Activated CD4-positive, alpha-beta T cell treated with anti-CD3 and anti-CD28 coated beads, Interleukin-2, amount 10 ng/mL, durations not matched to agents 24 days and 14 days (primary cell): ENCODE data around the gene LRRC75A. TPM values are rescaled to one million over a fixed set of nuclear protein-coding genes. Genes with fewer than 3 reads are reported as not detected.
A peak's percentile ranks its signal among the peaks of the same experiment; 100 is the strongest.

ENCODE experiments used
- DNase-seq: peaks from one replicate; pipeline ENCODE4 v3.0.0; 2022
- H3K27ac Mint-ChIP-seq: one replicate; pipeline ENCODE4 v1.8.0; 2022; ENCODE audit warnings: mild to moderate bottlenecking, mixed read lengths
- H3K27me3 Mint-ChIP-seq: one replicate; pipeline ENCODE4 v1.8.0; 2022; ENCODE audit warnings: mixed read lengths
- H3K36me3 Mint-ChIP-seq: one replicate; pipeline ENCODE4 v1.8.0; 2022; ENCODE audit warnings: low read depth, mild to moderate bottlenecking, mixed read lengths
- H3K4me1 Mint-ChIP-seq: one replicate; pipeline ENCODE4 v1.8.0; 2021; ENCODE audit warnings: mixed read lengths
- H3K4me3 Mint-ChIP-seq: one replicate; pipeline ENCODE4 v1.8.0; 2022; ENCODE audit warnings: mild to moderate bottlenecking, moderate library complexity, mixed read lengths
- H3K9me3 Mint-ChIP-seq: one replicate; pipeline ENCODE4 v1.8.0; 2021; ENCODE audit warnings: mixed read lengths
- intact Hi-C: fragments of 100-400 bp; cut with micrococcal nuclease; formaldehyde crosslinking; loops from one replicate; pipeline ENCODE4 v1.15.1; 2023
- total RNA-seq: library from RNA; stranded (reverse); gene quantifications from 2 replicates; pipeline ENCODE4 v1.2.3, GENCODE V29; 2022

LRRC75A gene
- total RNA-seq, 1 donor from 2014 or later, result 1.3 TPM

DNA sequence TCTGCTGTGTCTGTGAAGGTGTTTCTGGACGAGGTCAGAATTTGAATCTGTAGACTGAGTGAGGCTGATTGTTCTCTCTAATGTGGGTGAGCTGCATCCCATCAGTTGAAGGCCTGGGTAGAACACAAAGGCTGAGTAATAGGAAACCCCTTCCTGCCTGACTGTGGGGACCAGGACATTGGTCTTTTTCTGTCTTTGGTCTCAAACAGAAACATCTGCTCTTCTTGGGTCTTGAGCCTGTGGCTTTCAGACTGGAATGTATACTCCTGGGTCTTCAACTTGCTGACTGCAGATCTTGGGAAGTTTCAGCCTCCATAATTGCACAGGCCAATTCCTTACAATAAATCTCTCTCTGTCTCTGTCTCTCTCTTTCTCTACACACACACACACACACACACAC is 19.6 kb upstream of the LRRC75A start:
- Mint-ChIP-seq H3K36me3 (no peaks in the 10 kb centered on the region), H3K4me3 (no peak overlapping the region), H3K4me1 (peaks cover 13% of the 10 kb centered on the region), H3K9me3 (no peaks in the 10 kb centered on the region), H3K27ac (no peak overlapping the region), H3K27me3 (peaks cover 21% of the 10 kb centered on the region)
- intact Hi-C loops, result no loop called here
- DNase-seq, result no peak

GRCh38 chr17:16507918-16508533 is 16.0 kb upstream of the LRRC75A start:
- peaks cover 7% of the 10 kb centered on the region for H3K4me1 Mint-ChIP-seq
- intact Hi-C loops, result no loop called here
- no peak for DNase-seq
- H3K4me3 Mint-ChIP-seq, result no peak overlapping the region
- H3K27me3 Mint-ChIP-seq, result peaks cover 8% of the 10 kb centered on the region
- H3K27ac Mint-ChIP-seq, result no peak overlapping the region
- H3K9me3 Mint-ChIP-seq, result no peaks in the 10 kb centered on the region
- no peaks in the 10 kb centered on the region for H3K36me3 Mint-ChIP-seq

GRCh38 chr17:16506188-16506587 is 14.2 kb upstream of the LRRC75A start:
- H3K27ac Mint-ChIP-seq, result no peak overlapping the region
- peaks cover 8% of the 10 kb centered on the region for H3K27me3 Mint-ChIP-seq
- no peak overlapping the region for H3K4me3 Mint-ChIP-seq
- no peaks in the 10 kb centered on the region for H3K4me1 Mint-ChIP-seq
- intact Hi-C loops, result no loop called here
- no peaks in the 10 kb centered on the region for H3K36me3 Mint-ChIP-seq
- DNase-seq, result no peak
- H3K9me3 Mint-ChIP-seq, result no peaks in the 10 kb centered on the region

DNA sequence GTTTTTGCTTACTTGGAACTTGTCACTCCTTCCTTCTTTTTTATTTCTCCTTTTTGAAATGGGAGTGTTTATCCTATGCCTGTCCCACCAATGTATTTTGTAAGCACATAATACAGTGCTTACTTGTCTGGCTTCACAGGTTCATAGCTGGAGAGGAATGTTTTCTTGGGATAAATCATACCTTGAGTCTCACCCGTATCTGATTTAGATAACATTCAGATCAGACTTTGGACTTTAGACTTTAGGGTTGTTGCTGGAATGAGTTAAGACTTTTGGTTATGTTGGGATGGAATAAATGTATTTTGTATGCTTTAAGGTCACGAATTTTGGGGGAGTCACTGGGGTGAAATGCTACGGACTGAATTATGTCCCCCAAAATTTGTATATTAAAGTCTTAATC is 13.0 kb upstream of the LRRC75A start:
- H3K36me3 Mint-ChIP-seq, result no peaks in the 10 kb centered on the region
- H3K4me3 Mint-ChIP-seq, result no peak overlapping the region
- no peaks in the 10 kb centered on the region for H3K9me3 Mint-ChIP-seq
- no peak for DNase-seq
- no peak overlapping the region for H3K27ac Mint-ChIP-seq
- intact Hi-C loops, result no loop called here
- H3K27me3 Mint-ChIP-seq, result peaks cover 11% of the 10 kb centered on the region
- no peaks in the 10 kb centered on the region for H3K4me1 Mint-ChIP-seq

DNA sequence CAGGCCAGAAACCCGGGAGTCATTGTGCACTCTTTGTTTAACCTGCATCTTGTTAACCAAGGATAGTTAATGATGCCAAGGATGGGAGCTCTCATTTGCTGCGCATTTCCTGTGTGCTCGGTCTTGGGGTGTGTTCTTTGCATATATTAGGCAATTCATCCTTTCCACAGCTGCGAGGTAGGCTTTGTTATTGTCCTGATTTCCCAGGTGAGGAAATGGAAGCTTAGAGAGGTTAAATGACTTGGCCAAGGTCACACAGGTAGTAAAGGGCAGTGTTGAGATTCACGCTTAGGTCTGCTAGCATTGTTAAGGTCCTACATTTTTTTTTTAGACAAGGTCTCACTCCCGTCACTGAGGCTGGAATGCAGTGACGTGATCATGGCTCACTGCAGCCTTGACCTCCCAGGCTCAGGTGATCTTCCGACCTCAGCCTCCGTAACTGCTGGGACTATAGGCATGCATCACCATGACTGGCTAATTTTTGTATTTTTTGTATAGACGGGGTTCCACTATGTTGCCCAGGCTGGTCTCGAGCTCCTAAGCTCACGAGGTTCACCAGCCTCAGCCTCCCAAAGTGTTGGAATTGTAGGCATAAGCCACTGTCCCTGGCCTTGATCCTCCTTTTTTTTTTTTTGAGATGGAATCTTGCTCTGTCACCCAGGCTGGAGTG is 5.0 kb upstream of the LRRC75A start:
- Mint-ChIP-seq H3K9me3 (no peaks in the 10 kb centered on the region), H3K27me3 (peaks cover 43% of the 10 kb centered on the region), H3K4me1 (peaks cover 1% of the 10 kb centered on the region), H3K27ac (no peak overlapping the region), H3K36me3 (no peaks in the 10 kb centered on the region), H3K4me3 (no peak overlapping the region)
- DNase-seq, result no peak
- intact Hi-C loops, result no loop called here

DNA sequence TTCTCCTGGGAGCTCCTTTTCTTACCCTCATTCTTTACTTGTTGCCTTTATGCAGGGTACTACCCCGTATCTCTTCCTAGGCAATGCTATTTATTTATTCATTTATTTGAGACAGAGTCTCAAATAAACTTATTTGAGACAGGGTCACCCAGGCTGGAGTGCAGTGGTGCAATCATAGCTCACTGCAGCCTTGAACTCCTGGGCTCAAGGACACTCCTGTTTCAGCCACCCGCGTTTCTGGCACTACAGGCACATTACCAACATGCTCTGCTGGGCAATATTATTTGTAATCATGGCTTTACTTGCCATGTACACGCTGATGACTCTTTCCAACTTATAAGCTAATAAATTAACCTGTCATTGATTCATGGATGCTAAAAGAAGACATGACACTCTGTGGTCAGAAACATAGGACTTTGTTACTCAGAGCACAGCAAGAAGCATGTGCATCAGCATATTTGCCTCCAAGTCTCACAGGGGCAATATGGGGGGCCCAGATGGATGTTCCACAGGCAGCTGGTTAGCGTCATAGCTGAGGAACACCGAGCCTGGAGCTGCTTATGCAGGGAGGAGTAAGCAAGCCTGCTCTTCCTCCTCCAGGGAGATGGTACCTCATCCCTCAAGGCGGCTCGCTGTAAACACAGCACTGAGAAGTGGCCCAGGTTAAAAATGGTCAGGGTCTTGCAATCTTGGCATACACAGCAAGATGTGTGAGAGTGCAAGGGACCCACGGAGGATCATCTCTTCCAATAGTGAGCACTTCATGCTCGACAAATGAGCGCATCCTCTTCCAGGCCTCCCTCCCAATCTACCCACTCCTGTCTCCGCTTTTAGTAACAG is 4.2 kb upstream of the LRRC75A start:
- Mint-ChIP-seq H3K9me3 (no peaks in the 10 kb centered on the region), H3K27ac (no peak overlapping the region), H3K27me3 (peaks cover 44% of the 10 kb centered on the region), H3K4me1 (peaks cover 1% of the 10 kb centered on the region), H3K36me3 (no peaks in the 10 kb centered on the region), H3K4me3 (no peak overlapping the region)
- intact Hi-C loops, result loop anchor here (2.0 kb wide), 1 partner anchor 25 kb away; no protein-coding TSS in a partner anchor
- DNase-seq, result no peak

- DNase-seq, result no peak
- Mint-ChIP-seq H3K27ac (no peak overlapping the region), H3K9me3 (no peaks in the 10 kb centered on the region), H3K4me1 (peaks cover 3% of the 10 kb centered on the region), H3K4me3 (no peak overlapping the region), H3K27me3 (peaks cover 47% of the 10 kb centered on the region), H3K36me3 (no peaks in the 10 kb centered on the region)
- intact Hi-C loops, result loop anchor here (2.0 kb wide), 1 partner anchor 25 kb away; no protein-coding TSS in a partner anchor
These were observed 3.6 kb upstream of the LRRC75A start for GRCh38 chr17:16495561-16495960.

GRCh38 chr17:16494059-16494458 is 2.1 kb upstream of the LRRC75A start:
- H3K27me3 Mint-ChIP-seq, result peaks cover 57% of the 10 kb centered on the region
- no peak for DNase-seq
- no peaks in the 10 kb centered on the region for H3K9me3 Mint-ChIP-seq
- peaks cover 3% of the 10 kb centered on the region for H3K4me1 Mint-ChIP-seq
- intact Hi-C loops, result loop anchor here (2.0 kb wide), 1 partner anchor 27 kb away; no protein-coding TSS in a partner anchor
- H3K36me3 Mint-ChIP-seq, result no peaks in the 10 kb centered on the region
- H3K27ac Mint-ChIP-seq, result no peak overlapping the region
- no peak overlapping the region for H3K4me3 Mint-ChIP-seq

GRCh38 chr17:16493531-16494046 is 1.6 kb upstream of the LRRC75A start:
- Mint-ChIP-seq H3K27me3 (peaks cover 58% of the 10 kb centered on the region), H3K9me3 (no peaks in the 10 kb centered on the region)
- intact Hi-C loops, result loop anchor here (2.0 kb wide), 1 partner anchor 27 kb away; no protein-coding TSS in a partner anchor

GRCh38 chr17:16492613-16493530 is 879 bp upstream of the LRRC75A start:
- H3K27ac Mint-ChIP-seq, result no peak overlapping the region
- peak overlapping the region; percentile 68 for H3K4me3 Mint-ChIP-seq
- H3K36me3 Mint-ChIP-seq, result no peaks in the 10 kb centered on the region
- H3K9me3 Mint-ChIP-seq, result no peaks in the 10 kb centered on the region
- peaks cover 3% of the 10 kb centered on the region for H3K4me1 Mint-ChIP-seq
- no peak for DNase-seq
- intact Hi-C loops, result no loop called here
- peaks cover 54% of the 10 kb centered on the region for H3K27me3 Mint-ChIP-seq

More at GRCh38 chr17:16493531-16494046, 1.6 kb upstream of the LRRC75A start:
- Mint-ChIP-seq H3K36me3 (no peaks in the 10 kb centered on the region), H3K4me3 (no peak overlapping the region), H3K27ac (no peak overlapping the region), H3K4me1 (peaks cover 3% of the 10 kb centered on the region)
- DNase-seq, result no peak

DNA sequence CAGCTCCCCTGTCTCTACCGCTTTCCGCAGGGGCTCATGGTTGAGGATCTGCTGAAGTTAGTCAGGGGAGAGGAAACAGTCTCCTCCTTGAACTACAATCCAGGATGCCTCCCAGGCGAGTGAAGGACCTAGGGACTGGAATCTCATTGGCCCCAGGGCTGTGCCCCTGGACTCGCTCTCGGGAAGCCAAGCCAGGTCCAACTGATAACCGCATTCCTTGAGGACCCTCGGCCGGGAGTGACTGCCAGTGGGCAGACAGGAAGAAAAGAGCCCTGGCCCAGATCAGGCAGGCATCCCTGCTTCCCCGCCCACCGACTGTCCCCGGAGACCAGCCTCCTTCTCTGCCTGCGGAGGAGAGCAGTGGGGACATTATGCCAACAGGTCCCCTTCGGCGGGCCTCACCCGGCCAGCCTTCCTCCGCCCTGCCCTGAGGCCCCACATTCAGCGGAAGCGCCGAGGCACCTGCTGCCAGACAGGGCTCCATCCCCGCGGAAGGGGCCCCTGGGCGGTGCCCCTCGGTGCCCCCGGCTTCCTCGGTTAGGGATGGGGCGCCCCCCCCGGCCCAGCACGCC is 776 bp downstream of the LRRC75A start:
- H3K4me3 Mint-ChIP-seq, result peak overlapping the region; percentile 59
- no peaks in the 10 kb centered on the region for H3K9me3 Mint-ChIP-seq
- peaks cover 50% of the 10 kb centered on the region for H3K27me3 Mint-ChIP-seq
- no peak overlapping the region for H3K27ac Mint-ChIP-seq
- H3K4me1 Mint-ChIP-seq, result peaks cover 3% of the 10 kb centered on the region
- H3K36me3 Mint-ChIP-seq, result no peaks in the 10 kb centered on the region
- DNase-seq, result peak; percentile 67
- intact Hi-C loops, result no loop called here

- no peak overlapping the region for H3K4me3 Mint-ChIP-seq
- H3K9me3 Mint-ChIP-seq, result no peaks in the 10 kb centered on the region
- H3K36me3 Mint-ChIP-seq, result no peaks in the 10 kb centered on the region
- H3K27ac Mint-ChIP-seq, result no peak overlapping the region
- H3K27me3 Mint-ChIP-seq, result peaks cover 35% of the 10 kb centered on the region
- DNase-seq, result no peak
- intact Hi-C loops, result no loop called here
- H3K4me1 Mint-ChIP-seq, result peaks cover 3% of the 10 kb centered on the region
These were observed 2.6 kb downstream of the LRRC75A start for GRCh38 chr17:16489431-16489830.

DNA sequence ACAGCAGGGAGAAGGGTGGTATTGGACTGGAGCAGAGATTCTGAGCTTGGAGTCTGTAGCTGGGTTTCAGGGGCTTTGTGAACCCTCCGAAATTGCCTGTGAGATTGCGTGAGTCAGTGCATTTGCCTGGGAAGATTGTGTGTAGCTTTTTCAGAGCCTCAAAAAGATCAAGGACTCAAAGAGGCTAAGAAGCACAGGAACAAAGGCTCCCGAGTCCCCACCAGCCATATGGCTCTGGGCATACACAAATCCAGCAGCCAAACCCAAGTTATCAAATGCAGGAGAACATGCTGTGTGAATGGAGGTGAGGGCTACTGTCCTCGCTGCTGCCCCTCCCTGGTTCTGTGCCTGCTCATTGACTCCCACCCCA is 3.0 kb downstream of the LRRC75A start:
- intact Hi-C loops, result no loop called here
- Mint-ChIP-seq H3K27me3 (peaks cover 32% of the 10 kb centered on the region), H3K9me3 (no peaks in the 10 kb centered on the region), H3K4me1 (peaks cover 3% of the 10 kb centered on the region), H3K36me3 (no peaks in the 10 kb centered on the region), H3K27ac (no peak overlapping the region), H3K4me3 (no peak overlapping the region)
- DNase-seq, result no peak
